ENCODE measurements around the gene TRIAP1.

Gene TRIAP1

DNA sequence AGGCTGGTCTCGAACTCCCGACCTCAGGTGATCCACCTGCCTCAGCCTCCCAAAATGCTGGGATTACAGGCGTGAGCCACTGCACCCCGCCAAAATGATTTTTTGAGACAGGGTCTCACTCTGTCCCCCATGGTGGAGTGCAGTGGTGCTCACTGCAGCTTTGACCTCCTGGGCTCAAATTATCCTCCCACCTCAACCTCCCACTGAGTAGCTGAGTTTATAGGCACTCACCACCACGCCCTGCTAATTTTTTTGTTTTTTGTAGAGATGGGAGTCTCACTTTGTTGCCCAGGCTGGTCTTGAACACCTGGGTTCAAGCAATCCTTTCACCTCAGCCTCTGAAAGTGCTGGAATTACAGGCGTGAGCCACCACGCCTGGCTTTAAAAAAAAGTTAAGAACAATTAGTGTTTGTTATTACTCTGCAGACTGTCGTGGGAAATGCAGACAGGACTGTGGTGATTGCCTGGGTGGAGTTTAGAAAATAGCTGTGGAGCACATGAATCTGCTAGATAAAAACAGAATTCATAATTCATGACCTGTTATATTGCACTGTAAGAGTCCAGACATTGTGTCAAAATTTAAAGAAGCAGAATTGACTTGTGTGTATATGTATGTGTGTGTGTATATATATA is 17.5 kb downstream of the TRIAP1 start:
- H3K27me3 ChIP-seq (ENCODE audit: insufficient read depth, low read length) = peaks cover 5% of the 10 kb centered on the region; the same call in 1 of the 2 replicates
- H3F3A ChIP-seq (ENCODE audit: insufficient read depth, low read length) = no peaks in the 10 kb centered on the region
- no peak overlapping the region for H2AFZ ChIP-seq (ENCODE audit: low read length)
- H3K4me2 ChIP-seq (ENCODE audit: low read length) = no peak overlapping the region
- no peaks in the 10 kb centered on the region for H3K79me2 ChIP-seq (ENCODE audit: insufficient read depth, low read length)
- H3K9me2 ChIP-seq (ENCODE audit: low read depth, low read length) = no peaks in the 10 kb centered on the region
- no peaks in the 10 kb centered on the region for H4K20me1 ChIP-seq (ENCODE audit: insufficient read depth, low read length)
- no peak overlapping the region for H3K27ac ChIP-seq (ENCODE audit: low read depth, low read length, poor library complexity, severe bottlenecking)
- no peak for TF ChIP-seq EZH2 (IDR thresholded peaks at IDR 0.05; ENCODE audit: borderline replicate concordance, low read length)
- TF ChIP-seq, protein P1, sequence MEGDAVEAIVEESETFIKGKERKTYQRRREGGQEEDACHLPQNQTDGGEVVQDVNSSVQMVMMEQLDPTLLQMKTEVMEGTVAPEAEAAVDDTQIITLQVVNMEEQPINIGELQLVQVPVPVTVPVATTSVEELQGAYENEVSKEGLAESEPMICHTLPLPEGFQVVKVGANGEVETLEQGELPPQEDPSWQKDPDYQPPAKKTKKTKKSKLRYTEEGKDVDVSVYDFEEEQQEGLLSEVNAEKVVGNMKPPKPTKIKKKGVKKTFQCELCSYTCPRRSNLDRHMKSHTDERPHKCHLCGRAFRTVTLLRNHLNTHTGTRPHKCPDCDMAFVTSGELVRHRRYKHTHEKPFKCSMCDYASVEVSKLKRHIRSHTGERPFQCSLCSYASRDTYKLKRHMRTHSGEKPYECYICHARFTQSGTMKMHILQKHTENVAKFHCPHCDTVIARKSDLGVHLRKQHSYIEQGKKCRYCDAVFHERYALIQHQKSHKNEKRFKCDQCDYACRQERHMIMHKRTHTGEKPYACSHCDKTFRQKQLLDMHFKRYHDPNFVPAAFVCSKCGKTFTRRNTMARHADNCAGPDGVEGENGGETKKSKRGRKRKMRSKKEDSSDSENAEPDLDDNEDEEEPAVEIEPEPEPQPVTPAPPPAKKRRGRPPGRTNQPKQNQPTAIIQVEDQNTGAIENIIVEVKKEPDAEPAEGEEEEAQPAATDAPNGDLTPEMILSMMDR (IDR thresholded peaks at IDR 0.05; ENCODE audit: low read length) = no peak
- H3K4me1 ChIP-seq (ENCODE audit: insufficient read depth, low read length, severe bottlenecking) = no peaks in the 10 kb centered on the region
- H3K9ac ChIP-seq (ENCODE audit: low read length) = no peak overlapping the region
- no peak overlapping the region for H3K4me3 ChIP-seq (ENCODE audit: low read depth, low read length, poor library complexity, severe bottlenecking)
- no peaks in the 10 kb centered on the region for H3K9me3 ChIP-seq (ENCODE audit: low read length)
- no peaks in the 10 kb centered on the region for H3K36me3 ChIP-seq (ENCODE audit: insufficient read depth, low read length)

DNA sequence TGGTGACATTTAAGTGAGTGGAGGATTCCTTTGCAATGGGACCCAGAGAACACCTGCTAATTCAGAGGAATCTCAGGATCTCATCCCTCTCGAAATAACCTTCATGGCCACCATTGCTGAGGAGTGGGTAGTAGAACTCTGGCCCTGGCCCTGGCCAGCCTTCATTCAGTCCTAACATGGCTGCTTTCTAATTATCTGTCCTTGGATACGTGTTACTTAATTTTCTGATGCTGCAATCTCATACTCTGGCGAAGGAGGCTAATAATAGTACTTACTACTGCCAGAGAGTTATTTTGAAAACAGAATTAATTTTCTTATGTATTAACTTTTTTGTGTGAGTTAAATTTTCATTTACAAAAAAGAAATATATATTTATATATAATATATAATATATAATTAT is 20.4 kb downstream of the TRIAP1 start:
- H3K4me2 ChIP-seq (ENCODE audit: low read length) = no peak overlapping the region

DNA sequence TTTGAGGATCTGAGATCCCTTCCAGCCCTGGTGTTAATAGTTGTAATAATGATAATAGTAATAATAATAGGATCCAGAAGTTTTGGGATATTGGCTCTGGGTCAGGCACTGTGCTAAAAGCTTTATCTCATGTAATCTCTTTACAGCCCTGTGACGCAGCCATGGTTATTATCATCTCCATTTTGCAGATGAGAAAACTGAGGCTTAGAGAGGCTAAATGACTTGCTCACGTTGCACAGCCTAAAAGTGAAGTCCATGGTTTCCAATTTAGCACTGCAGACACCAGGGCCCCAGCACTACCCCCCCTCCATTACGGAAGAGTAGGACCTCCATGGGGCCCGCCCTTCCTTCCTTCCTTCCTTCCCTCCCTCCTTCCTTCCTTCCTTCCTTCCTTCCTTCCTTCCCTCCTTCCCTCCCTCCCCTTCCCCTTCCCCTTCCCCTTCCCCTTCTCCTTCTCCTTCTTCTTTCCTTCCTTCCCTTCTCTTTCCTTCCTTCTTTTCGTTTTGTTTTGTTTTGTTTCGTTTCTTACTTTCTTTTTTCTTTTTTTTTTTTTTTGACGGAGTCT is 23.2 kb downstream of the TRIAP1 start:
- Histone ChIP-seq H3K27me3 (ENCODE audit: insufficient read depth, low read length) (peaks cover 5% of the 10 kb centered on the region; the same call in 1 of the 2 replicates), H3F3A (ENCODE audit: insufficient read depth, low read length) (no peaks in the 10 kb centered on the region), H3K9me2 (ENCODE audit: low read depth, low read length) (no peaks in the 10 kb centered on the region), H4K20me1 (ENCODE audit: insufficient read depth, low read length) (no peaks in the 10 kb centered on the region), H3K79me2 (ENCODE audit: insufficient read depth, low read length) (no peaks in the 10 kb centered on the region), H3K9ac (ENCODE audit: low read length) (no peak overlapping the region), H3K36me3 (ENCODE audit: insufficient read depth, low read length) (no peaks in the 10 kb centered on the region), H3K4me2 (ENCODE audit: low read length) (no peak overlapping the region), H3K4me3 (ENCODE audit: low read depth, low read length, poor library complexity, severe bottlenecking) (no peak overlapping the region), H2AFZ (ENCODE audit: low read length) (no peak overlapping the region), H3K9me3 (ENCODE audit: low read length) (no peaks in the 10 kb centered on the region), H3K27ac (ENCODE audit: low read depth, low read length, poor library complexity, severe bottlenecking) (no peak overlapping the region), H3K4me1 (ENCODE audit: insufficient read depth, low read length, severe bottlenecking) (no peaks in the 10 kb centered on the region)
- TF ChIP-seq EZH2 (IDR thresholded peaks at IDR 0.05; ENCODE audit: borderline replicate concordance, low read length) = no peak

More for the DNA sequence above, 20.4 kb downstream of the TRIAP1 start:
- Histone ChIP-seq H3K9me2 (ENCODE audit: low read depth, low read length) (no peaks in the 10 kb centered on the region), H4K20me1 (ENCODE audit: insufficient read depth, low read length) (no peaks in the 10 kb centered on the region), H3K27me3 (ENCODE audit: insufficient read depth, low read length) (peaks cover 5% of the 10 kb centered on the region; the same call in 1 of the 2 replicates), H3K36me3 (ENCODE audit: insufficient read depth, low read length) (no peaks in the 10 kb centered on the region), H2AFZ (ENCODE audit: low read length) (no peak overlapping the region), H3K27ac (ENCODE audit: low read depth, low read length, poor library complexity, severe bottlenecking) (no peak overlapping the region), H3K4me3 (ENCODE audit: low read depth, low read length, poor library complexity, severe bottlenecking) (no peak overlapping the region), H3K9me3 (ENCODE audit: low read length) (no peaks in the 10 kb centered on the region), H3K9ac (ENCODE audit: low read length) (no peak overlapping the region), H3K4me1 (ENCODE audit: insufficient read depth, low read length, severe bottlenecking) (no peaks in the 10 kb centered on the region), H3K79me2 (ENCODE audit: insufficient read depth, low read length) (no peaks in the 10 kb centered on the region), H3F3A (ENCODE audit: insufficient read depth, low read length) (no peaks in the 10 kb centered on the region)
- TF ChIP-seq EZH2 (IDR thresholded peaks at IDR 0.05; ENCODE audit: borderline replicate concordance, low read length) = no peak
- TF ChIP-seq, protein P1 (IDR thresholded peaks at IDR 0.05; ENCODE audit: low read length) = no peak

Data from OCI-LY1 (cell line).